ENCODE results near the gene RAD21L1. TPM values are rescaled to one million over a fixed set of nuclear protein-coding genes. Genes with fewer than 3 reads are reported as not detected.

Gene RAD21L1
- total and polyA plus RNA-seq, 4 donors = 0.10 to 0.28 TPM; not detected in 2

Other genes starting within 250 kb of the RAD21L1 start
- under 1 TPM; 0.39 to 0.89 TPM for gene RSPO4, start 223.7 kb upstream of the RAD21L1 start, total RNA-seq
- gene RSPO4, start 223.7 kb upstream of the RAD21L1 start, polyA plus RNA-seq (ENCODE audit: insufficient read length in 2 of 2) = 1 to 10 TPM; 7.4 to 7.8 TPM
- 10 to 100 TPM; 41.8 to 46.7 TPM for gene PSMF1, start 107.4 kb upstream of the RAD21L1 start, total RNA-seq
- gene PSMF1, start 107.4 kb upstream of the RAD21L1 start, polyA plus RNA-seq (ENCODE audit: insufficient read length in 2 of 2) = 100 to 1,000 TPM; 150 to 156 TPM
- gene TMEM74B, start 41.1 kb upstream of the RAD21L1 start, total RNA-seq = 1 to 10 TPM; 6.2 to 8.9 TPM
- 10 to 100 TPM; 37.4 to 44.2 TPM for gene TMEM74B, start 41.1 kb upstream of the RAD21L1 start, polyA plus RNA-seq (ENCODE audit: insufficient read length in 2 of 2)
- gene C20orf202, start 22.6 kb upstream of the RAD21L1 start, total RNA-seq = under 1 TPM; 0.66 to 0.99 TPM
- under 1 TPM; 0.59 to 0.92 TPM for gene C20orf202, start 22.6 kb upstream of the RAD21L1 start, polyA plus RNA-seq (ENCODE audit: insufficient read length in 2 of 2)
- 10 to 100 TPM; 12.2 to 25.6 TPM for gene SNPH, start 40.2 kb downstream of the RAD21L1 start, total RNA-seq
- gene SNPH, start 40.2 kb downstream of the RAD21L1 start, polyA plus RNA-seq (ENCODE audit: insufficient read length in 2 of 2) = 10 to 100 TPM; 42.3 to 46.7 TPM
- 1 to 10 TPM; 4.1 to 8.7 TPM for gene SDCBP2, start 103.1 kb downstream of the RAD21L1 start, total RNA-seq
- 10 to 100 TPM; 20.0 to 20.1 TPM for gene SDCBP2, start 103.1 kb downstream of the RAD21L1 start, polyA plus RNA-seq (ENCODE audit: insufficient read length in 2 of 2)
- 100 to 1,000 TPM in 1 of 2 donors, 10 to 100 TPM in 1; 87.2 to 102 TPM for gene FKBP1A, start 167.0 kb downstream of the RAD21L1 start, total RNA-seq
- 100 to 1,000 TPM; 258 to 261 TPM for gene FKBP1A, start 167.0 kb downstream of the RAD21L1 start, polyA plus RNA-seq (ENCODE audit: insufficient read length in 2 of 2)
- 10 to 100 TPM; 32.0 to 50.3 TPM for gene NSFL1C, start 240.8 kb downstream of the RAD21L1 start, total RNA-seq
- gene NSFL1C, start 240.8 kb downstream of the RAD21L1 start, polyA plus RNA-seq (ENCODE audit: insufficient read length in 2 of 2) = 100 to 1,000 TPM; 118 to 119 TPM